ENCODE results near the gene MEGF6. TPM values are rescaled to one million over a fixed set of nuclear protein-coding genes. Genes with fewer than 3 reads are reported as not detected.

MEGF6 gene
- total and polyA plus RNA-seq, 9 of the 15 experiments (the other 6 are each of a cell fraction or from before 2014, with no cell fraction given): 0.03 to 1.7 (median 0.24) TPM; not detected in 3

DNA sequence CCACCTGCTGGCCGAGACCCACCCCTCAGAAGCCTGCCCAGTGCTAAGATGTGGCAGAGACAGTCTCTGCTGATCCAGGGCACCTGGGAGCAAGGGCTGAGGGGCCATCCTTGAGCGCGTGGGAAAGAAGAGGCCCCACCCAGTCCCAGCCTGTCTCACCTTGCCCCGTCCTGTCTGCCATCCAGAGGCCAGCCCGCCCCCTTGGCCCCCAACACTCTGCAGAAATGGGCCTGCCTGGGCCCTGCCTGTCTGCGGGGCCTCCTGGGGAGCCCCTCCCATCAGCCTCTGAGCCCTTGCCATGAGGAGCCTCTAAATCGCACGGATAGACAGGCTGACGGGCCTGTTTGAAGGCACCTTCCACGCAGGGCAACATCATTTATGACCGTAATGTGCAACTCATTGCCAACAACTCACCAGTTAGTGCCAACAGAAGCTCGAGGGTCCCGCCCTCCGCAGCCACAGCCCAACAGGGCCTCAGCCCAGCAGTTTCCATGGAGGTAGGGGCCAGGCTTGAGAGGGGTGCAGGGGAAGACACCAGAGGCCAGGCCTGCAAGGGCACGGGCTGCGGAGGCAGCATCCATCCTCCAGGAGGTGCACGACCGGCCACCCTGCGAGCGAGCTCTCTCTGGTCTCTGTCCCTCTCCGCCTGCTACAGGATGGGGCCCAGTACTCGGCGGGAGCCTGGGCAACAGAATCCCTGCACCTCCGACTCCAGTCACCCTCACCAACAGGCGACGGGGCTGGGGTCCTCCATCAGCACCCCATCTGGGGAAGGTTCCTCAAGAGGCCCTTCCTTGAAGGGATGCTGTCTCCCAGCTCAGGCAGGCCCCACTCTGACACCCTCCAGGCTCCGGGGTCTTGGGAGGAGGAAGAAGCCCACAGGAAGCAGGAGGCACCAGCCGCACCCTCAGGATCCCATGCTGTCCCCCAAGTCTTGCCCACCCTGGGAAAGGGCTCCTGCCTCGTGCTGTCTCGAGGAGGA, 78.0 kb downstream of the MEGF6 start (continued):
- TF ChIP-seq ZNF79 (CRISPR knock-in tag; IDR thresholded peaks at IDR 0.05; ENCODE audit: low read depth) (no peak), SAP30 (IDR thresholded peaks at IDR 0.05; ENCODE audit: borderline replicate concordance, insufficient read depth, low read depth, low read length, poor library complexity, severe bottlenecking) (no peak), ZNF224 (CRISPR knock-in tag; IDR thresholded peaks at IDR 0.05) (no peak), SMAD1 (IDR thresholded peaks at IDR 0.05; ENCODE audit: low read depth, low read length, partially characterized antibody) (no peak), RFX7 (CRISPR knock-in tag; IDR thresholded peaks at IDR 0.05) (no peak), ETS2 (tag; IDR thresholded peaks at IDR 0.05; ENCODE audit: borderline replicate concordance, poor library complexity, severe bottlenecking) (no peak), NUFIP1 (IDR thresholded peaks at IDR 0.05; ENCODE audit: partially characterized antibody) (no peak), GATA2 (CRISPR knock-in tag; IDR thresholded peaks at IDR 0.05) (no peak), HDAC3 (IDR thresholded peaks at IDR 0.05; ENCODE audit: borderline replicate concordance, partially characterized antibody) (no peak), ZFP30 (CRISPR knock-in tag; IDR thresholded peaks at IDR 0.05; ENCODE audit: borderline replicate concordance) (no peak), ZNF444 (CRISPR knock-in tag; IDR thresholded peaks at IDR 0.05) (no peak), FOXK1 (CRISPR knock-in tag; IDR thresholded peaks at IDR 0.05; ENCODE audit: borderline replicate concordance) (no peak)
- TF ChIP-seq, protein P1, sequence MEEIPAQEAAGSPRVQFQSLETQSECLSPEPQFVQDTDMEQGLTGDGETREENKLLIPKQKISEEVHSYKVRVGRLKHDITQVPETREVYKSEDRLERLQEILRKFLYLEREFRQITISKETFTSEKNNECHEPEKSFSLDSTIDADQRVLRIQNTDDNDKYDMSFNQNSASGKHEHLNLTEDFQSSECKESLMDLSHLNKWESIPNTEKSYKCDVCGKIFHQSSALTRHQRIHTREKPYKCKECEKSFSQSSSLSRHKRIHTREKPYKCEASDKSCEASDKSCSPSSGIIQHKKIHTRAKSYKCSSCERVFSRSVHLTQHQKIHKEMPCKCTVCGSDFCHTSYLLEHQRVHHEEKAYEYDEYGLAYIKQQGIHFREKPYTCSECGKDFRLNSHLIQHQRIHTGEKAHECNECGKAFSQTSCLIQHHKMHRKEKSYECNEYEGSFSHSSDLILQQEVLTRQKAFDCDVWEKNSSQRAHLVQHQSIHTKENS (CRISPR knock-in tag; IDR thresholded peaks at IDR 0.05): no peak
- TF ChIP-seq, protein P2, sequence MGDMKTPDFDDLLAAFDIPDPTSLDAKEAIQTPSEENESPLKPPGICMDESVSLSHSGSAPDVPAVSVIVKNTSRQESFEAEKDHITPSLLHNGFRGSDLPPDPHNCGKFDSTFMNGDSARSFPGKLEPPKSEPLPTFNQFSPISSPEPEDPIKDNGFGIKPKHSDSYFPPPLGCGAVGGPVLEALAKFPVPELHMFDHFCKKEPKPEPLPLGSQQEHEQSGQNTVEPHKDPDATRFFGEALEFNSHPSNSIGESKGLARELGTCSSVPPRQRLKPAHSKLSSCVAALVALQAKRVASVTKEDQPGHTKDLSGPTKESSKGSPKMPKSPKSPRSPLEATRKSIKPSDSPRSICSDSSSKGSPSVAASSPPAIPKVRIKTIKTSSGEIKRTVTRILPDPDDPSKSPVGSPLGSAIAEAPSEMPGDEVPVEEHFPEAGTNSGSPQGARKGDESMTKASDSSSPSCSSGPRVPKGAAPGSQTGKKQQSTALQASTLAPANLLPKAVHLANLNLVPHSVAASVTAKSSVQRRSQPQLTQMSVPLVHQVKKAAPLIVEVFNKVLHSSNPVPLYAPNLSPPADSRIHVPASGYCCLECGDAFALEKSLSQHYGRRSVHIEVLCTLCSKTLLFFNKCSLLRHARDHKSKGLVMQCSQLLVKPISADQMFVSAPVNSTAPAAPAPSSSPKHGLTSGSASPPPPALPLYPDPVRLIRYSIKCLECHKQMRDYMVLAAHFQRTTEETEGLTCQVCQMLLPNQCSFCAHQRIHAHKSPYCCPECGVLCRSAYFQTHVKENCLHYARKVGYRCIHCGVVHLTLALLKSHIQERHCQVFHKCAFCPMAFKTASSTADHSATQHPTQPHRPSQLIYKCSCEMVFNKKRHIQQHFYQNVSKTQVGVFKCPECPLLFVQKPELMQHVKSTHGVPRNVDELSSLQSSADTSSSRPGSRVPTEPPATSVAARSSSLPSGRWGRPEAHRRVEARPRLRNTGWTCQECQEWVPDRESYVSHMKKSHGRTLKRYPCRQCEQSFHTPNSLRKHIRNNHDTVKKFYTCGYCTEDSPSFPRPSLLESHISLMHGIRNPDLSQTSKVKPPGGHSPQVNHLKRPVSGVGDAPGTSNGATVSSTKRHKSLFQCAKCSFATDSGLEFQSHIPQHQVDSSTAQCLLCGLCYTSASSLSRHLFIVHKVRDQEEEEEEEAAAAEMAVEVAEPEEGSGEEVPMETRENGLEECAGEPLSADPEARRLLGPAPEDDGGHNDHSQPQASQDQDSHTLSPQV (IDR thresholded peaks at IDR 0.05): no peak
- TF ChIP-seq, protein P3, sequence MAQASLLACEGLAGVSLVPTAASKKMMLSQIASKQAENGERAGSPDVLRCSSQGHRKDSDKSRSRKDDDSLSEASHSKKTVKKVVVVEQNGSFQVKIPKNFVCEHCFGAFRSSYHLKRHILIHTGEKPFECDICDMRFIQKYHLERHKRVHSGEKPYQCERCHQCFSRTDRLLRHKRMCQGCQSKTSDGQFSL (CRISPR knock-in tag; IDR thresholded peaks at IDR 0.05): no peak
- TF ChIP-seq, protein P3 (tag; IDR thresholded peaks at IDR 0.05): no peak
- TF ChIP-seq, protein P4, sequence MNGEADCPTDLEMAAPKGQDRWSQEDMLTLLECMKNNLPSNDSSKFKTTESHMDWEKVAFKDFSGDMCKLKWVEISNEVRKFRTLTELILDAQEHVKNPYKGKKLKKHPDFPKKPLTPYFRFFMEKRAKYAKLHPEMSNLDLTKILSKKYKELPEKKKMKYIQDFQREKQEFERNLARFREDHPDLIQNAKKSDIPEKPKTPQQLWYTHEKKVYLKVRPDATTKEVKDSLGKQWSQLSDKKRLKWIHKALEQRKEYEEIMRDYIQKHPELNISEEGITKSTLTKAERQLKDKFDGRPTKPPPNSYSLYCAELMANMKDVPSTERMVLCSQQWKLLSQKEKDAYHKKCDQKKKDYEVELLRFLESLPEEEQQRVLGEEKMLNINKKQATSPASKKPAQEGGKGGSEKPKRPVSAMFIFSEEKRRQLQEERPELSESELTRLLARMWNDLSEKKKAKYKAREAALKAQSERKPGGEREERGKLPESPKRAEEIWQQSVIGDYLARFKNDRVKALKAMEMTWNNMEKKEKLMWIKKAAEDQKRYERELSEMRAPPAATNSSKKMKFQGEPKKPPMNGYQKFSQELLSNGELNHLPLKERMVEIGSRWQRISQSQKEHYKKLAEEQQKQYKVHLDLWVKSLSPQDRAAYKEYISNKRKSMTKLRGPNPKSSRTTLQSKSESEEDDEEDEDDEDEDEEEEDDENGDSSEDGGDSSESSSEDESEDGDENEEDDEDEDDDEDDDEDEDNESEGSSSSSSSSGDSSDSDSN (IDR thresholded peaks at IDR 0.05; ENCODE audit: borderline replicate concordance in 1 of 2, low read depth in 2 of 2, low read length in 2 of 2): peak in 1 of 2 experiments; percentile 72; a peak in 1 of 4 replicates

Measured in K562 (cell line).